ENCODE data around the gene USP37. TPM values are rescaled to one million over a fixed set of nuclear protein-coding genes. Genes with fewer than 3 reads are reported as not detected.

The USP37 gene
- total RNA-seq, 1 donor from 2014 or later = 9.2 TPM

DNA sequence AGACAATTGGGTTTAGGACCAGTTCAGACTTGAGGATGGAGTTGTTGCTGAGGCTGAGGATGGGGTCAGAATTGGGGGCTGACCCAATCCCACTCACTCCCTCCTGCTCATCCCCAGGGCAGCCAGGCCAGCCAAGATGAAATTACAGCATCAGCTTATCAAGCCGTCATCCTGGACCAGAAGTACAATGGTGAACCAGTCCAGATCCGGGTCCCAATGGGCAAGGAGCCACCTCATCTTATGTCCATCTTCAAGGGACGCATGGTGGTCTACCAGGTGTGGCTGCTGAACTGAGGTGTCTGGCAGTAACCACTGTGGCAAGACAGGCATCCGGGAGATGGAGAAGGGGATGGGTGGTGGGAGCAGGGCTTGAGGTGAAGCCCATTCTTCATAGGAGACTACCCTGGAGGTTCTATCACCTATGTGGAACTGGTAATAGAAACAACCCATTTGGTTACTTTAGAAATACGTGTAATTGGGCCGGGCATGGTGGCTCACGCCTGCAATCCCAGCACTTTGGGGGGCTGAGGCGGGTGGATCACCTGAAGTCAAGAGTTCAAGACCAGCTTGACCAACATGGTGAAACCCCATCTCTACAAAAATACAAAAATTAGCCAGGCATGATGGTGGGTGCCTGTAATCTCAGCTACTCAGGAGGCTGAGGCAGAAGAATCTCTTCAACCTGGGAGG is 135.3 kb downstream of the USP37 start:
- TF ChIP-seq, protein P1, sequence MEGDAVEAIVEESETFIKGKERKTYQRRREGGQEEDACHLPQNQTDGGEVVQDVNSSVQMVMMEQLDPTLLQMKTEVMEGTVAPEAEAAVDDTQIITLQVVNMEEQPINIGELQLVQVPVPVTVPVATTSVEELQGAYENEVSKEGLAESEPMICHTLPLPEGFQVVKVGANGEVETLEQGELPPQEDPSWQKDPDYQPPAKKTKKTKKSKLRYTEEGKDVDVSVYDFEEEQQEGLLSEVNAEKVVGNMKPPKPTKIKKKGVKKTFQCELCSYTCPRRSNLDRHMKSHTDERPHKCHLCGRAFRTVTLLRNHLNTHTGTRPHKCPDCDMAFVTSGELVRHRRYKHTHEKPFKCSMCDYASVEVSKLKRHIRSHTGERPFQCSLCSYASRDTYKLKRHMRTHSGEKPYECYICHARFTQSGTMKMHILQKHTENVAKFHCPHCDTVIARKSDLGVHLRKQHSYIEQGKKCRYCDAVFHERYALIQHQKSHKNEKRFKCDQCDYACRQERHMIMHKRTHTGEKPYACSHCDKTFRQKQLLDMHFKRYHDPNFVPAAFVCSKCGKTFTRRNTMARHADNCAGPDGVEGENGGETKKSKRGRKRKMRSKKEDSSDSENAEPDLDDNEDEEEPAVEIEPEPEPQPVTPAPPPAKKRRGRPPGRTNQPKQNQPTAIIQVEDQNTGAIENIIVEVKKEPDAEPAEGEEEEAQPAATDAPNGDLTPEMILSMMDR (IDR thresholded peaks at IDR 0.05; ENCODE audit: insufficient read depth, low read length, severe bottlenecking) = no peak
- Histone ChIP-seq H3K36me3 (ENCODE audit: control insufficient read depth, insufficient read depth, low read length) (no peaks in the 10 kb centered on the region), H3K27me3 (ENCODE audit: control insufficient read depth, insufficient read depth, low read length) (peaks cover 2% of the 10 kb centered on the region), H3K4me3 (ENCODE audit: low read depth, low read length) (no peak overlapping the region)
- no peak for DNase-seq (ENCODE audit: low read depth)
- no peak for FAIRE-seq

DNA sequence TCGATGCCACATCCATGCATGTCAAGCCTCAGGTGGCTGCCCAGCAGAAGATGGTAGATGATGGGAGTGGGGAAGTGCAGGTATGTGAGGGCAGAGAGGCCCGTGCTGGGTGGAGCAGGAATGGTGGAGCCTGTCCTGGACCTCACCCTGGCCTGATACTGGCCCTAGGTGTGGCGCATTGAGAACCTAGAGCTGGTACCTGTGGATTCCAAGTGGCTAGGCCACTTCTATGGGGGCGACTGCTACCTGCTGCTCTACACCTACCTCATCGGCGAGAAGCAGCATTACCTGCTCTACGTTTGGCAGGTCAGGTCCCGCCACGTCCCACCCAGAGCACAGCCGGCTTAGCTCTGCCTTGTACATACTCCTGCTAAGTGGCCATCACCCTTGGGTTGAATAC is 136.3 kb downstream of the USP37 start:
- Histone ChIP-seq H3K27me3 (ENCODE audit: control insufficient read depth, insufficient read depth, low read length) (peaks cover 2% of the 10 kb centered on the region), H3K4me3 (ENCODE audit: low read depth, low read length) (no peak overlapping the region), H3K36me3 (ENCODE audit: control insufficient read depth, insufficient read depth, low read length) (no peaks in the 10 kb centered on the region)
- FAIRE-seq (no peak), DNase-seq (ENCODE audit: low read depth) (no peak)
- TF ChIP-seq, protein P1 (IDR thresholded peaks at IDR 0.05; ENCODE audit: insufficient read depth, low read length, severe bottlenecking) = no peak

DNA sequence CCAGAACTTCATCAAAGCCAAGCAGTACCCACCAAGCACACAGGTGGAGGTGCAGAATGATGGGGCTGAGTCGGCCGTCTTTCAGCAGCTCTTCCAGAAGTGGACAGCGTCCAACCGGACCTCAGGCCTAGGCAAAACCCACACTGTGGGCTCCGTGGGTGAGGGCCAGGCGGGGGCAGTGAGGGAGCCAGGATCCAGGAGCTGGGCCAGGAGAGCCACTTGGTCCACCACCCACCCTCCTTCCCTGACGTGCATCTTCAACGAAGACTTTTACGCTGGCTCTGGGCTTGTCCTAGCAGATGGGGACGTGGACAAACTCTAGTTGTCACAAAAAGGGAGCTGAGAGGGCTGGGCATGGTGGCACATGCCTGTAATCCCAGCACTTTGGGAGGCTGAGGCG is 137.4 kb downstream of the USP37 start:
- Histone ChIP-seq H3K36me3 (ENCODE audit: control insufficient read depth, insufficient read depth, low read length) (no peaks in the 10 kb centered on the region), H3K27me3 (ENCODE audit: control insufficient read depth, insufficient read depth, low read length) (peaks cover 2% of the 10 kb centered on the region), H3K4me3 (ENCODE audit: low read depth, low read length) (no peak overlapping the region)
- TF ChIP-seq, protein P1 (IDR thresholded peaks at IDR 0.05; ENCODE audit: insufficient read depth, low read length, severe bottlenecking) = no peak
- no peak for FAIRE-seq
- no peak for DNase-seq (ENCODE audit: low read depth)

DNA sequence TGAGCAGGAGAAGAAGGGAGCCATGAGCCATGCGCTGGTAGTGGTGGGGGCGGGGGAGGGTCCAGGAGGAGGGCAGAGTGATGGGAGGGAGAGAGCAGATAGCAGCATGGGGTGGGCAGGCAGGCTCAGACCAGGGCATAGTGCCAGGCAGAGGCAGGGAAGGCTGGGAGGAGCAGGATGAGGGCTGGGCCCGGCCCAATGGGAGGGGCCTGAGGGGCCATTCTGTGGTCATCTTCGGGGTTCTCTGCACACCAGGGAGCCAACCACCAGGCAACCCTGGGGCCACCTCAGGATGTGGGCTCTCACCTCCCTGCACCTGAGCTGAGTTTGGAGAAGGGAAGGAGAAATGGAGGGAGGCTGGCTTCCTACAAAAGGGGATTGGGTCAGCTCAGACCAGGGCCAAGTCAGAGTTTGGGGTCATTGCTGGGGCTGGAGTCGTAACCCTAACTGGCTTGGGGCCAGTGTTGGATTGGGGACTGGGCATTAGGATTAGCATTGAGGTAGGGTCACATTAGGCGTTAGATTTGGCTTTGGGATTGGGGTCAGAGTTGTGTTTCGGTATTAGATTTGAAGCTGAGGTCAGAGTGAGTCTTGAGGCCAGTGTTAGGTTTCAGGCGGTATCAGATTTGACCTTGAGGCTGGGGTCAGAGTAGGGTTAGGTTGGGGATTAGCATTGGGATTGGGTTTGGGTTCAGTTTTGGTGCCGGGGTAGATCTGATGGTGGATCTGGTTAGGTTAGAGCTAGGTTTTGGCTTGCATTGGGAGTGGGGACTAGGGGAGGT is 138.0 kb downstream of the USP37 start:
- FAIRE-seq (no peak), DNase-seq (ENCODE audit: low read depth) (no peak)
- Histone ChIP-seq H3K4me3 (ENCODE audit: low read depth, low read length) (no peak overlapping the region), H3K36me3 (ENCODE audit: control insufficient read depth, insufficient read depth, low read length) (no peaks in the 10 kb centered on the region), H3K27me3 (ENCODE audit: control insufficient read depth, insufficient read depth, low read length) (peaks cover 2% of the 10 kb centered on the region)
- TF ChIP-seq, protein P1 (IDR thresholded peaks at IDR 0.05; ENCODE audit: insufficient read depth, low read length, severe bottlenecking) = no peak

DNA sequence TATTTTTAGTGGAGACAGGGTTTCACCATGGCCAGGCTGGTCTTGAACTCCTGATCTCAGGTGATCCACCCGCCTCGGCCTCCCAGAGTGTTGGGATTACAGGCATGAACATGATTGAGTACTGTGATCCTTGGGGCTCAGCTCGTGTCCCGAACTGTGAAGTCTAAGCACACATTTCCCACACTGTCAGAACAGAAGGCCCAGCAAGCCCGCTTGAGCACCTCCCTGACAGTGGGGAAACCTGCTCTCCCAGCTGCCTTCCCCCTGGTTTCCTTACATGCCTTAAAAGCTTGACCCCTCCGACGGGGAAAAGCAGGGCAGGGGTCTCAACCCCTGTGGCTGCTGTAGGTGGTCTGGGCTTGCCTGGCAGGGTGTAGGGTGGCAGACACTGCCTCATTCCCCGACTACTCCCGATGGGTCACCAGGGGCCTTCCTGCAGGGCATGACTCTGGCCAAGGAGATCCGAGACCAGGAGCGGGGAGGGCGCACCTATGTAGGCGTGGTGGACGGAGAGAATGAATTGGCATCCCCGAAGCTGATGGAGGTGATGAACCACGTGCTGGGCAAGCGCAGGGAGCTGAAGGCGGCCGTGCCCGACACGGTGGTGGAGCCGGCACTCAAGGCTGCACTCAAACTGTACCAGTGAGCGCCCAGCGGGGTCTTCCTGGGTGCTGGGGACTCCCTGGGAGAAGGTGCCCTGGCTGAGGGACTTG is 139.1 kb downstream of the USP37 start:
- no peaks in the 10 kb centered on the region for H3K36me3 ChIP-seq (ENCODE audit: control insufficient read depth, insufficient read depth, low read length)
- TF ChIP-seq, protein P1 (IDR thresholded peaks at IDR 0.05; ENCODE audit: insufficient read depth, low read length, severe bottlenecking) = no peak
- DNase-seq (ENCODE audit: low read depth) (no peak), FAIRE-seq (no peak)
- H3K4me3 ChIP-seq (ENCODE audit: low read depth, low read length) = no peak overlapping the region
- peaks cover 2% of the 10 kb centered on the region for H3K27me3 ChIP-seq (ENCODE audit: control insufficient read depth, insufficient read depth, low read length)
